Esophagus squamous epithelium (tissue), 4 donors: ENCODE measurements around the gene UBE2E1.

Experiments
- POLR2A ChIP-seq, 4 donors: fragments of 450-650 bp; IDR thresholded peaks; one replicate each; pipeline ENCODE4 v1.6.1; 2017; ENCODE audit warnings: antibody characterized with exemption in 4 of 4, mild to moderate bottlenecking in 4 of 4, moderate library complexity in 3 of 4
- TF ChIP-seq, protein P1 (sequence below), 6 experiments: fragments of 450-650 bp in 4 of 6; fragments of 200-600 bp in 2 of 6; sonication (generic) in 2 of 6; IDR thresholded peaks; one replicate each; pipeline ENCODE4 v1.5.1; 2016 to 2019; ENCODE audit warnings: antibody characterized with exemption in 6 of 6, mild to moderate bottlenecking in 4 of 6, moderate library complexity in 4 of 6

DNA sequence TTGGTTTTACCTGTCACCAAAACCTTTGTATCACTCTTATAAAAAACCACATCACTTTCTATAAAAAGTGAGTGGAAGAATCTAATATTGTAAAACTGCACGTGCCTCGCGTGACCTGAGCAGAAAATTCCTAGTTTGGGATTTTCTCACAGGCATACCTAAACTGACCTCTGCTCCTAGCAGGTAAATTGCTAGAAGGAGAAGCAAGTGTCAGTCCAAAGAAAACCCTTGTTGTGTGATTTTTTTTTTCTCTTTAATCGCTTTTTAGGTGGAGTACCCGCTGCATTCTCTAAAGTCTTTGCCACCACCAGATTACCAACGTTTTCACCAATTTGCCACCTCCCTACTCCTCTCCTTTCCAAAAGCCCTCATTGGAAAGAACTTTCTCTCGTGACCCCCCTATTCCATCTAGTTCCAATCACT lies 534 bp upstream of the UBE2E1 start:
- TF ChIP-seq, protein P1, sequence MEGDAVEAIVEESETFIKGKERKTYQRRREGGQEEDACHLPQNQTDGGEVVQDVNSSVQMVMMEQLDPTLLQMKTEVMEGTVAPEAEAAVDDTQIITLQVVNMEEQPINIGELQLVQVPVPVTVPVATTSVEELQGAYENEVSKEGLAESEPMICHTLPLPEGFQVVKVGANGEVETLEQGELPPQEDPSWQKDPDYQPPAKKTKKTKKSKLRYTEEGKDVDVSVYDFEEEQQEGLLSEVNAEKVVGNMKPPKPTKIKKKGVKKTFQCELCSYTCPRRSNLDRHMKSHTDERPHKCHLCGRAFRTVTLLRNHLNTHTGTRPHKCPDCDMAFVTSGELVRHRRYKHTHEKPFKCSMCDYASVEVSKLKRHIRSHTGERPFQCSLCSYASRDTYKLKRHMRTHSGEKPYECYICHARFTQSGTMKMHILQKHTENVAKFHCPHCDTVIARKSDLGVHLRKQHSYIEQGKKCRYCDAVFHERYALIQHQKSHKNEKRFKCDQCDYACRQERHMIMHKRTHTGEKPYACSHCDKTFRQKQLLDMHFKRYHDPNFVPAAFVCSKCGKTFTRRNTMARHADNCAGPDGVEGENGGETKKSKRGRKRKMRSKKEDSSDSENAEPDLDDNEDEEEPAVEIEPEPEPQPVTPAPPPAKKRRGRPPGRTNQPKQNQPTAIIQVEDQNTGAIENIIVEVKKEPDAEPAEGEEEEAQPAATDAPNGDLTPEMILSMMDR (IDR thresholded peaks at IDR 0.05) = no peak
- no peak for TF ChIP-seq POLR2A (IDR thresholded peaks at IDR 0.05)
